GM21528 (cell line): Measurements from ENCODE around the gene TP53I13.
"Not testable (repeated sequence)": the region's sequence is repeated elsewhere in the genome, so short reads cannot be mapped to it uniquely, and the experiment has no call there.

Source experiments
- ATAC-seq: cut with Tn5 transposase; IDR thresholded peaks from one replicate; pipeline ENCODE4 v1.9.1; 2021; ENCODE audit warnings: mild to moderate bottlenecking, moderate library complexity; ENCODE audit not compliant: unreplicated experiment, low FRiP score

TP53I13 gene, protein sequence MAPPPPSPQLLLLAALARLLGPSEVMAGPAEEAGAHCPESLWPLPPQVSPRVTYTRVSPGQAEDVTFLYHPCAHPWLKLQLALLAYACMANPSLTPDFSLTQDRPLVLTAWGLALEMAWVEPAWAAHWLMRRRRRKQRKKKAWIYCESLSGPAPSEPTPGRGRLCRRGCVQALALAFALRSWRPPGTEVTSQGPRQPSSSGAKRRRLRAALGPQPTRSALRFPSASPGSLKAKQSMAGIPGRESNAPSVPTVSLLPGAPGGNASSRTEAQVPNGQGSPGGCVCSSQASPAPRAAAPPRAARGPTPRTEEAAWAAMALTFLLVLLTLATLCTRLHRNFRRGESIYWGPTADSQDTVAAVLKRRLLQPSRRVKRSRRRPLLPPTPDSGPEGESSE

DNA sequence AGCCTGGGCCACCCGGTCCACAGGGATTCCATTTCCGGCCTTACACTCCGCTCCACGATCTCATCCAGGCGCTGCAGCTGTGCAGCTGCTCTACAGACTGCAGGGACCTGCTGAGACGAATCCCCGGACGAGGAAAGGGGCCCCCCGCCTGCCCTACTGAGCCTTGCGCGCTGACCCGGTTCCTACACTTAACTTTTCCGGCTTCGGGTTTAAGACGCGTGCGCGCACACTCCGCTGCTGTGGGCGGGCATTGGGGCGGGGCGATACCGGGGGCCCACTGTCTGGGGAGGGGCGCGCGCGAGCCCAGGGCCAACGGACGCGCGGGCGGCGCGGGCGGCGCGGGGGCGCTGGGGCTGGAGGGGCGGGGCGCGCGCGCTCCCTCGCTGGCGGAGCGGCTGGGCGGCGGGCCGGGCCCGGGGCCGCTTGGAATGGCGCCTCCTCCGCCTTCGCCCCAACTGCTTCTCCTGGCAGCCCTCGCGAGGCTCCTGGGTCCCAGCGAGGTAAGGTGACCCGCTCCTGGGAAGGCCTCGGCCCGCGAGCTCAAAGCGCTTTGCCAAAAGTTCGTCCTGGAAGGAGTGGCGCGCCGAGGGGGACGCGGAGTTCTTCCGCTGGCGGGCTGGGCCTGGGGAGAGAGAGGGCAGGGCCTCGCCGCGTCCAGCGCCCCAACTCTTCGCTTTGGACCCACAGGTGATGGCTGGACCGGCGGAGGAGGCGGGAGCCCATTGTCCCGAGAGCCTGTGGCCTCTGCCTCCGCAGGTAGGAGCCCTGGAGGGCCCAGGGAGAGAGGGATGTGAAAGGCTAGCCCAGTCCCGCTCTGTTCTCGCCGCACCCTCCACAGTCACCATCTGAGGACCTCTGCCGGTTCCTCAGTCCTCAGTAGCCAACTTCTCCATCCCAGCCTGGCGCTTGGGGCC is at the start of gene TP53I13:
TP53I13 (plus strand) TSS at position 371 of the 914 bp plus-strand sequence; CDS start at position 429, 58 bp downstream.
- peak; percentile 41 for ATAC-seq

DNA sequence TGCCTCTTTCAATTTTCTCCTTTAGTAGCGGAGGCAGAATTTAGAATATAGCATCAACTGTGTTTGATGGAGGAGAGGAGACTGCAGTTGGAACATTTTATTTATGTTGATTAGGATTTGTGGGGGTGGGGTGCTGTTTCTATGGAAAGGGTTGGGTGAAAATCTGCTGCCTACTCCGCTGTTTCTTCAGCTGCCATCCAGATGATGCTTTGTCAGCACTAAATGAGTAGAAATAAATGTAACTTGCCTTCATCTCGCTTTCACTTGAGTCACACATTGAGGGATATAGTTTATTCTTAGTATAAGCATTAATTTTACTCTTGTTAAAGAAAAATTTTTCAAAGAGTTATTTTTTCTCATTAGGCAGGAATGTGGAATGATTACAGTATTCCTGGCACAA is 43.8 kb upstream of the TP53I13 start:
- no peak for ATAC-seq

GRCh38 chr17:29526322-29526721 is 42.2 kb upstream of the TP53I13 start:
- no peak for ATAC-seq

DNA sequence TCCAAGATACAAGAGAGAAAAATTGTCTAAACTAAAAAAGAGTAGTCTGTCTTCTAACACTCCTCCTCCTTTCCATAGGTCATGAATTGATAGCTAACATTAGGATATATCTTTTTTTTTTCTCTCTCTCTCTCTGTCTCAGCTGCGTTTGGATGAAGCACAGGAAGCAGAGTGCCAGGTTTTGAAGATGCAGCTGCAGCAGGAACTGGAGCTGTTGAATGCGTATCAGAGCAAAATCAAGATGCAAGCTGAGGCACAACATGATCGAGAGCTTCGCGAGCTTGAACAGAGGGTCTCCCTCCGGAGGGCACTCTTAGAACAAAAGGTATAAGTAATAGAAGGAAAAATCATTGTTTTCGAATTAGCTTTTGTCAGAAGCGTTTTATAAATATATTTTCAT is 34.5 kb upstream of the TP53I13 start:
- no peak for ATAC-seq

DNA sequence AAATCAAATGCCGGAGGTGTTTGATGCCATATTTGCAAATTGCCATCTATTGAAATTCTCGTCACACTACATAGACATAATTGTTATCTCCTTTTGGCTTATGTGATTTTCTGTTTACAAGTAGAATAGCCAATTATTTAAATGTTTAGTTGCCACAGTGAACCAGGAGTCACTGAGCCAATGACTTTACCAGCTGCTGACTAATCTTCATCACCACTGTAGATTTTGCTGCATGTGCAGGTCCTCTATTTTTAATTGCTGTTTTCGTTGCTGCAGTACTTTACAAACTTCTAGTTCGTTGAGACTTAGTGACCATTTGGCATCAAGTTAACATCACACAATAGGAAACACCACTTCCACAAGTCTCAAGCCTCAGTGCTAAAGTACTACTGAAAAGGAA is 24.4 kb upstream of the TP53I13 start:
- no peak for ATAC-seq

DNA sequence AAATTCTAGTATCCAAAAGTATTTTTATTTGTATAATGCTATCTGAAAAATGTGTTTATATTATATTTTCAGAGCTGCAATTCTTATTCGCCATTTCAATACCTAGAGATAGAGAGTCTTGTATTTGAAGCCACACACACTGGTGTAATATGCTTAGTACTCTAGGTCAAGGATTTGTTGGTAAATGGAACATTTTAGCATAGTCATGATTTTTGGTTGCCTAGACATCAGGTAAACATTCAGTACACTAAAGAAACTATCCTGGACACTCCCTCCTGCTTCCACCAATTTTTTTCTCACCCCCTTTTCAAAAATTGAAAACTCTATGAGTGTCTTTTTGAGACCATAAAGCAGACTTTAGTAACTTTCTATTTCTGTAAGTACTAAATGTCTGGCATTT is 22.4 kb upstream of the TP53I13 start:
- no peak for ATAC-seq

DNA sequence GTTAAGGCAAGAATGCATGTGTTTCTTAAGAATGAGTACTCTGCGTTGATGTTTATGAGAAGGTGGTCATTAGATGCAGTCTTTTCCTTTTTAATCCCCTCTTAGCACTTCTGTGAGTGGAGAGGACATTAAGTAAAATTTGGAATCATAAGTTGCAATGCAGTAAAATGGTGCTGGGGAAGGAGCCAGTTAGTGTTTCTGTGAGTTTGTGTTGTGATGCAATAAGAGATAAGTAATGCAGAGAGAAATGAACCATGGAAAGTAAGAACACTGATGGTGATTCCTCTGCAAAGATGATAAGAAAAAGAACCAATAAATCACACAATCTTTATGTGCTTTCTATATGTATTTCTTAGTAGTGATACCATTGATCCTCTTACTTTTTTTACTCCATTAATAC is 21.7 kb upstream of the TP53I13 start:
- ATAC-seq = no peak

GRCh38 chr17:29549177-29549923 is 19.2 kb upstream of the TP53I13 start:
- no peak for ATAC-seq

- no peak for ATAC-seq
Observed at GRCh38 chr17:29555840-29556239, 12.7 kb upstream of the TP53I13 start.

DNA sequence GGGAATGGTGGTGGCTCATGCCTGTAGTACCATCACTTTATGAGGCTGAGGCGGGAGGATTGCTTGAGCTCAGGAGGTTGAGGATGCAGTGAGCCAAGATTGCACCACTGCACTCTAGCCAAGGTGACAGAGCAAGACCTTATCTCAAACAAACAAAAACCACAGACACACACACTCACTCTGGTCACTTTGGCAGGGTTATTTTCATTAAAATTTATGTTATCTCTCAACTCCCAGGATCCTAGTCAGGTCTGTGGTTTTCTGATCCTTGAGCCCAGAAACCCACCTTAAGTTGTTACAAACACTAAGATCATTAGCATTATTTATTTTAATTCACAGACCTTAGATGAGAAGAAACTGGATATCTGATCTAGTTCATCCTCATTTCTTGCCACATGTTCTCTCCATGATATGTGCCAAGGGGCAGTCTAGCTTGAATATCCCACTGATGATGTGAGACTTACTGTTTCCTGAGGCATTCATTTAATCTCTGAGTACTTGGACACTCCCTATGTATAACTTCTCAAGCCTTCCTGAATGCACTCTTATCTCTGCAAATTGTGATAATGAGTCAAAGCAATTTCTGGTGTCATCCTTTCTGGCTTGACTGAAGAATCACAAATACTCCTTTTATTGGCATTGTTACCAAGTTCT is 11.3 kb upstream of the TP53I13 start:
- ATAC-seq = no peak

- no peak for ATAC-seq
Observed at GRCh38 chr17:29557739-29558116, 10.8 kb upstream of the TP53I13 start.

GRCh38 chr17:29558139-29558538 is 10.4 kb upstream of the TP53I13 start:
- ATAC-seq = not testable (repeated sequence)

DNA sequence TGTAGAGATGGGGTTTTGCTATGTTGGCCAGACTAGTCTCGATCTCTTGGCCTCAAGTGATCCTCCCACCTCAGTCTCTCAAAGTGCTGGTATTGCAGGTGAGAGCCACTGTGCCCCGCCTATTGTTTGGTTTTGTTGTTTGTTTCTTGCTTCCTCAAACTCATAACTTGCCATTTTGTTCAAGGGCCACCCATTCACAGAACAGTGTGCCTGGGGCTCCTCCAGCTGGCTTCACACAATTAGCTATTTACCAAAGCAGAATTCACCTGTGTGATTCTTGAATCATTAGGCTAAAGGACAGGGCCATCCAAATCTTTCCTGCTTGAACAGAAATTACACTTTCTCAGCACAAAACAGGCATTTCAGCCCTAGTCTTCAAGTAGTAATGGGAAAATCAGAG is 8.9 kb upstream of the TP53I13 start:
- no peak for ATAC-seq

DNA sequence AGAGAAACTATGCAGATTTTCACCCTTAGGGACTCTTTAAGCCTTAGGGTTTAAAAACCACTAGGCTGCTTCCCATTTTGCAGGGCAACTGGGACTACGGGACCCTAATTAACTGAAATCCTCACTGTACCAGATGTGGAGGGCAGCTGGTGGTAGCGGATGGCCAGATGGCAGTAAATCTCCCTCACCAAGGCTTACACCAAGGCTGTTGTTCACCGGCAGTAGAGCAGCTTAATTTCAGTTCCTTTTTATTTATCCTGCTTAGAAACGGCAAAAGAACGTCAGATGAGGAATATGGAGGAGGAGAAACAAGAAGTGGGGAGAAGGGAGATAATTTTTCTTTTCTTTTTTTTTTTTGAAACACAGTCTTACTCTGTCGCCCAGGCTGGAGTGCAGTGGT is 8.2 kb upstream of the TP53I13 start:
- ATAC-seq = no peak

DNA sequence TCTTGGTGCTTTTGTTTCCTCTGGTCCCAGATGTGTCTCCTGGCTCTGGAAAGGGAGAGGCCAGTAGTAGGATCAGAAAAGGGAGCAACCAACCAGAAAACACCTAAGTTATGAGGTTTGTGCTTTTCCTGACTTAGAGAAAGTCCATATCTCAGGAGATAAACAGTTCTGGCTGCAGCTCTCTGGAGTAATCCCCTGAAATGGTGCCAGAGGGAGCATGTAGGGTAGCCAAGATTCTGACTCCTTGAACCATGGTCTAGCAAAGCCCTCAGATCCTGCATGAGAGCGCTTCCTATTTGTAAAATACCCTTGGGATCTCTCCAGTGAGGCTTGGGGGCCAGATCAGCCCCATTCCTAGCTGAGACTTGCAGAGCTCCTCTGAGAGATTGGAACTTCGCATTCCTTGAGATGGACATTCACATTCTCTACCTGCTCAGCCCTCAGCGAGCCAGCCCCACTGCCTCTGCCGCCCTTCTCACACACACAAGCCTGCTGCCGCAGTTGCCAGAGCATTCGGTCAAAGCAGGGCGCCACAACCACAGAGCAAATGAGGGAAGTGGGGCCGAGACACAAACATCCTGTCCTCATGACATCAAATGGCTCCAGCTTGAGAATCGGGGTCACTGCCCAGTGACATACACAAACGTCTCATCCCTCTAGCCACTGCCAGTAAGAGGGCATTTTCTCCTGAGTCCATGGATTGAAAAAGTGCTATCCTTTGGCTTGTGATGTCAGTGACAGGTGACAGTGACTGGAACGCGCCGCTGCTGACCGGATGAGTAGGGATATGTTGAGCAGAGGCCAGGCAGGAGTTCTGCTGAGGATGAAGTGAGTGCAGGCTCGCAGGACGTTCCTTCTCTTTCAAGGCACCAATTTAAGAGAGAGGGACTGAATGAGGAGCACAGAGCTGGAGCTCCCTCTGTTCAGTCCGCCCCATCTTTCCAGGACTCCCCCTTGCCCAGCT is 6.7 kb upstream of the TP53I13 start:
- ATAC-seq = no peak

DNA sequence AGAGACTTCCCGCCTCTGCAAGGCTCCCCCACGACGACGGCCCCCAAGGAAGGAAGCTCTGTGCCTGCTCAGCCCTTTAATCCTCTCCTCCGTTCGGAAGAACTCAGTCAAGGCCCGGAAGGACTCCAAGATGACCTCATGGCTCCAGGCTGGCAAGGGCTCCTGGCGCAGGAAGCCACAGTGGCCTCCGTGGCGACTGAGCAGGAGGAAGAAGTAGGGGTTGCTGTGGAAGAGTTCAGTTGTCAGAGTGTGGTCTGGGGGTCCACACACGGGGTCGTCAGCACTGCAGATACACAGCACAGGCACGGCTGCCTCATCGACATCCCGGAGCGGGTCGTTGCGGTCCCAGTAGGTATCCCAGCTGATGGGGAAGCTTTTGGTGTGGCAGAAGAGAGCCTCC is 5.9 kb upstream of the TP53I13 start:
- no peak for ATAC-seq

GRCh38 chr17:29563816-29564215 is 4.7 kb upstream of the TP53I13 start:
- no peak for ATAC-seq

DNA sequence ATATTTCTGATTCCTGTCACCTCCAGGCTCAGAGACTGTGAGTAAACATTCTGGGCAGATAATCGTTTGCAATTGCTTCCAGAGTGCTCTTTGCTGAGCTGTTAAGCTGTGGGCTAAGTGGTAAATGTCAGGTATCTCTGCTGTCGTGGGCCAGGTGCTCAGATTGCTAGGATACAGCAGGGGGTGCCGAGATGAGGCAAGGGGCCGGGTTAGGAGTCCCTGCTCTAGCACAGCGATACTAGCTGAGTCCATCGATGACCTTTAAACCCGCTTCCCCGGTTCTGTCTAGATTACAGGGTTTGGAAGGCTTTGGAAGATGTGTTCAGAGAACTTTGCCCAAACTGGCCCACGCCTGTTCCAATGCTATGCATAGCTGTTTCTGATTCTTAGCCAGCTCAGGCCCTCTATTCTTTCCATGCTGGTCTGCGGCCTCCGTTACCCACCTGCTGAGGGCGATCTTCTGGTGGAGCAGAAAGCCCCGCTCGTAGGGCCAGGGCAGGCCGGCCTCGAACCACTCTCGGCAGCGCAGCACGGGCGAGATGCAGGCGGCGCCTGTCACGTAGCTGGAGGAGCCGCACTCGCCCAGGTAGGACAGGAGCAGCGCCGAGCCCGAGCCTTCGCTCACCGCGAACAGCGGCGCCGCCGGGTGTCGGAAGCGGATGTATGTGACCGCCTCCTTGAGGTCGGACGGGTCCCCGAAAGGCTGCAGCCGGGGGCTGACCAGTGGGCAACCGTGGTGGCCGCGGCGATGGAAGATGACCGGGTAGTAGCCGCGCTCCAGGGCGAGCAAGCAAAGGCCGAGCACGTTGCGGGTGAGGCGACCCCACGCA is 2.6 kb upstream of the TP53I13 start:
- peak; percentile 8 for ATAC-seq
